Measurements from ENCODE around the gene NEURL1B.

NEURL1B gene

GRCh38 chr5:172603251-172603806 lies 37.7 kb upstream of the NEURL1B start:
- H3K4me3 Mint-ChIP-seq = no peak overlapping the region
- H3K27me3 Mint-ChIP-seq = peaks cover 10% of the 10 kb centered on the region
- no peak for DNase-seq
- H3K27ac Mint-ChIP-seq = no peak overlapping the region
- no peak for ATAC-seq
- no peaks in the 10 kb centered on the region for H3K9me3 Mint-ChIP-seq
- H3K4me1 Mint-ChIP-seq = no peaks in the 10 kb centered on the region

DNA sequence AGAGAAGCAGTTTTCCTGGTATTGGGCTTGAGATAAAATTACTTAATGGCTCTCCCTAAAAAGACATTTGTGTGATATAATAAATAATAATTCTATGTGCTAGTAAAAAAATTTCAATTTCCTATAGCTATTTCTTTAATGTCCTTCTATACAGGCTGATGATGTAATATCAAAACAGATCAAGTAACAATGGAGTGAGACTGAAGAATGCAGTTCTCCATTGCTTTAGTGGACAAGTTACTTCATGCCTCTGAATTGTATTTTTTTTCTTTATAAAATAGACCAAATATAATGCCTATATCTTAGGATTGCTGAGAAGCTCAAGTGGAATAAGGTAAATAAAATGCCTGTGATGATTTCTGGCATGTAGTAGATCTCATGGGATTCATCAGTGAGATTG lies 35.6 kb upstream of the NEURL1B start:
- H3K4me1 Mint-ChIP-seq = no peaks in the 10 kb centered on the region
- DNase-seq = no peak
- H3K27ac Mint-ChIP-seq = no peak overlapping the region
- no peak for ATAC-seq
- no peak overlapping the region for H3K4me3 Mint-ChIP-seq
- H3K27me3 Mint-ChIP-seq = peaks cover 10% of the 10 kb centered on the region
- no peaks in the 10 kb centered on the region for H3K9me3 Mint-ChIP-seq

DNA sequence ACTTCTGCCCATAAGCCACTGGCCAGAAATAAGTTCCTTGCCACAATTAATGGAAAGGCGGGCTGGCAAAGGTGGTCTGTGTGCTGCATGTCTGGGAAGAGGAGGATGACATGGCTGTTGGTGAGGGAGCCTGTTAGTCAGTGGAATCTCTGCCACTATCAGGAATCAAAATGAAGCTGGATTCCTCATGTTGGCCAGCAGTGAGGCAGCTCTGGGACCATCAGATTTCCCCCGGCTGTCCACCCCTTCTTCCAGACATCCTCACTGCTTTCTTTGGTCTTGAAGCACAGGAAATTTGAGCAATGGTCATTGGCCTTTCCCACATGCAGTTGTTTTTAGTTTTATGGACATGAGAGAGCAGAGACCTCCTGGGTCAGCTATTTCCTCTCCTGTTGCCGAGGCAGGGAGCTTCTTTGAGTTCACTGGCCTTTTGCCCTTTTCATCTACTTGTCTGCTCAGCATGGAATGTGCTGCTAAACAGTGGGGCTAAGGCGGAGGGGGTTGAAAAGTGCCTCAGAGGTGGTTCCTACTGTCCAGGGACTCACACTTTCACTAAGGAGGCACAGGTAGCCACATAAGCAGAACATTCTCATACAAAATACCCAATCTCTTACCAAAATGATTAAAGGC lies 34.8 kb upstream of the NEURL1B start:
- Mint-ChIP-seq H3K4me1 (no peaks in the 10 kb centered on the region), H3K4me3 (no peak overlapping the region), H3K9me3 (no peaks in the 10 kb centered on the region), H3K27ac (no peak overlapping the region), H3K27me3 (peaks cover 10% of the 10 kb centered on the region)
- DNase-seq (no peak), ATAC-seq (no peak)

DNA sequence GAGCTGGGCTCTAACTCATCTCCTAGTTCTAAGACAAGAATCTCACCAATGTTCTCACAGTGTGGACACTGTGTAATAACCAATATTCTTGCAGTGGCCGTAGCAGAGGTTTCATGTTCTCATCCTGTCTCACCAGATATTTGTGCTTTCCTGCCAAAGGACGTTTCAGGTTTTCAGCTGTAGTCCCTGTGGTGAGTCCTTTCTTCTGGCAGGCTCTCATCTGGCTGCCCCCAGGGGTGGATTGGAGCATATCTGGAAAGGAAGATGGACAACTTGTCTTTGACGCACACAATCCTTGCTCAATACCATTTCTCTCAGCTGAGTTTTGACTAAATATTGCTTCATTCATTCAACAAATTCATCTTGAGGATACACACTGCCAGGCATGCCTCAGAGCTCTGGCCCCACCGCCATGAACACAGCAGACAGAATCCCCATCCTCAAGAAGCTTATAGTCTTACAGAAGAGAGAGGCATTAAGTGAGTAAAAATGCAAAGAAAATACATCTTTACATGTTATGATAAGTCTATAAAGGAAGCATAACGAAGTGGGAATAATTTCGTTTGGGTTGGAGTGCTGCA lies 33.8 kb upstream of the NEURL1B start:
- no peaks in the 10 kb centered on the region for H3K4me1 Mint-ChIP-seq
- no peaks in the 10 kb centered on the region for H3K9me3 Mint-ChIP-seq
- H3K4me3 Mint-ChIP-seq = no peak overlapping the region
- ATAC-seq (no peak), DNase-seq (no peak)
- H3K27me3 Mint-ChIP-seq = peaks cover 10% of the 10 kb centered on the region
- no peak overlapping the region for H3K27ac Mint-ChIP-seq

DNA sequence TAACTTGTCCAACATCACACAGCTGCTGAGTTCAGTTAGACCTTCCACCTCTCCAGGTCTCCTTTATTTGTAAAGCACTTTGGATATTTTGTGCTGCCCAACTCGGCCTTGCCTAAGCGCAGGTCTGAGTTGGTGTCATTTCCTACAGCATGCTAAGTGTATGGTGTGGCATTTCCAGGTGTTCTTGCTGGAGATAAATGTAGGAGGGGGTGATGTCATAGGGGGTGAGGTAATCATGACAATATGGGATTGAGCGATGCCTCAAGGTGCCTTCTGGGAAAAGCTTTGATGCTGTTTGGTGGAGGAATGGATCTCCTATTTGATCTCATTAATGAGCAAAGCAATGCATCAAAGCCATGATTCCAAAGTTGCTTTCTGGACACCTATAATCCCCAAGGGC lies 32.3 kb upstream of the NEURL1B start:
- Mint-ChIP-seq H3K4me3 (no peak overlapping the region), H3K9me3 (no peaks in the 10 kb centered on the region), H3K4me1 (no peaks in the 10 kb centered on the region), H3K27ac (no peak overlapping the region), H3K27me3 (peaks cover 10% of the 10 kb centered on the region)
- no peak for ATAC-seq
- no peak for DNase-seq

DNA sequence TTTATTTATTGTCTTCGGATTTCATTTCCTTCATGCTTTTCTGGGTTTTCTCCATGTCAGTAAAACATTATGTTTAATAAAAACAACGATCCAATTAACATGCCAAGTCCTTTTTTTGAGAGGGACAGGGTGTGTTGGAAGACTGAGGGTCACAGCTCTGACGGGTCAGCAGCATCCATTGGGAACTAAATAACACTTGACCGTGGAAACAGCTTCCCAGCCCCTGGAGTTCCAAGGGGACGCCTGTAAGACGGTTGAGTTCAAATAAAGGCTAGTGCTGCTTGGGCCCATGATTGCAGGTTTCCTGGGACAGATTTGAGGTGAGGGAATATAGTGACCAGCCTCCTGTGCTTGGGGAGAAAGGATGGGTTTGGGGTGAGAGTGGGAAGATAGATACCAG lies 30.4 kb upstream of the NEURL1B start:
- no peak overlapping the region for H3K27ac Mint-ChIP-seq
- peaks cover 10% of the 10 kb centered on the region for H3K27me3 Mint-ChIP-seq
- no peak for DNase-seq
- no peak overlapping the region for H3K4me3 Mint-ChIP-seq
- ATAC-seq = no peak
- no peaks in the 10 kb centered on the region for H3K9me3 Mint-ChIP-seq
- H3K4me1 Mint-ChIP-seq = no peaks in the 10 kb centered on the region

GRCh38 chr5:172611913-172612312 lies 29.1 kb upstream of the NEURL1B start:
- H3K27me3 Mint-ChIP-seq = peaks cover 10% of the 10 kb centered on the region
- H3K4me1 Mint-ChIP-seq = no peaks in the 10 kb centered on the region
- ATAC-seq (no peak), DNase-seq (no peak)
- no peak overlapping the region for H3K4me3 Mint-ChIP-seq
- H3K27ac Mint-ChIP-seq = no peak overlapping the region
- H3K9me3 Mint-ChIP-seq = no peaks in the 10 kb centered on the region

- Mint-ChIP-seq H3K27me3 (peaks cover 4% of the 10 kb centered on the region), H3K4me3 (no peak overlapping the region), H3K9me3 (no peaks in the 10 kb centered on the region), H3K27ac (no peak overlapping the region), H3K4me1 (no peaks in the 10 kb centered on the region)
- ATAC-seq (no peak), DNase-seq (no peak)
Observed at GRCh38 chr5:172612771-172613170, 28.3 kb upstream of the NEURL1B start.

DNA sequence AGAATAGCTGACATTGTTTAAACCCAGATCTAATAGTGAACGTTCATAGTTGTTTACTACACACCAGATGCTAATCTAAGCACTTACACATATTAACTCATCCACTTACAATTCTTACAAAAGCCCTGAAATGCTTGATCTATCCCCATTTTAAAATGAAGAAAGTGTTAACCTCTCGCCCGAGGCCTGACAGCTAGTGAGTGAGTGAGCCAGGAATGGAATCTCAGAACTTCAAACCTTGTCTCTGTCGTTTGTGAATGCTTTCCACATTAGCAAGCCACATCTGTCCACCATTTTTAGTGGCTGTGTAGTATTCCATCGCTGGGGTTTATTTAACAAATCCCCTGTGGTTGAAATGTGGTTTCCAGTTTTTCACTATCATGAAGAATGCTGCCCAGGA lies 24.9 kb upstream of the NEURL1B start:
- Mint-ChIP-seq H3K27me3 (no peaks in the 10 kb centered on the region), H3K4me1 (no peaks in the 10 kb centered on the region), H3K27ac (no peak overlapping the region), H3K4me3 (no peak overlapping the region), H3K9me3 (no peaks in the 10 kb centered on the region)
- DNase-seq (no peak), ATAC-seq (no peak)

DNA sequence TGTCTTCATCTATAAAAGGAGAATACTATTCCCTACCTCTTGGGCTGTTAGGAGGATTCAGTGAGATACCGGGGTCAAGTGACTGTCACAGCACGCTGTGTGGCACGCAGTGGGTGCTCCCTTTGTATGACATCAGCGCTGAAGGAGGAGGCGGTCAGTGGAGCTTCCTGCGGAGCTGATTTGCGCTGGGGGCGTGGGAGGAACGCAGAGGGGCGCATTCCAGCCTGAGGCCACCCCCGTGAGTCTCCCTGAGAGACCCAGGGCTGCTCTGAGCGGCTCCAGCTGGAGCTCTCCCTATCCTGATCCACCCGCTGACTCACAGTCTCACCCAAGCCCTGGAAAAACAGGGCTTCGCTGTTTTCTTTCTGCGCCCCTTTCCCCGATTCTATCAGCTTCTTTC lies 24.3 kb upstream of the NEURL1B start:
- Mint-ChIP-seq H3K9me3 (no peaks in the 10 kb centered on the region), H3K4me1 (no peaks in the 10 kb centered on the region), H3K27ac (no peak overlapping the region), H3K27me3 (no peaks in the 10 kb centered on the region), H3K4me3 (no peak overlapping the region)
- no peak for ATAC-seq
- no peak for DNase-seq

DNA sequence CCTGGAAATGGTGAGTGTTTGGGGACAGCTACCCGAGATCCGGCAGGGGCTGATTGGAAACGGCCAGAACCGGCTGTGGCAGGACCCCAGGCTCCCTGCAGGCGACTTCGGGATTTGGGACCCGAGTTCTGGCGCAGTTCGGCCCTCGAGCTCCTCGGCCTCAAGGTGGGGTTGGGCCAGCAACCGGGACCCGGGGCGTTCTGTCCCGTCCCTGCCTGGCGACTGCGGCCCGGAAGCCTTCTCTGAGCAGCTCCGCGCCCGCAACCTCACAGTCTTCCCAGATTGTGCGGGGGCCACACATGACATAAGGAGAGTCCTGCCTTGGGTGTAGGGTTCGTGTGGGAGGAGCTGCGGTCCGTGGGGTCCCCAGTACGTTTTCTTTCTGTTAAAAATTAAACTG lies 23.2 kb upstream of the NEURL1B start:
- ATAC-seq (no peak), DNase-seq (no peak)
- Mint-ChIP-seq H3K27me3 (no peaks in the 10 kb centered on the region), H3K27ac (no peak overlapping the region), H3K9me3 (no peaks in the 10 kb centered on the region), H3K4me3 (no peak overlapping the region), H3K4me1 (no peaks in the 10 kb centered on the region)

DNA sequence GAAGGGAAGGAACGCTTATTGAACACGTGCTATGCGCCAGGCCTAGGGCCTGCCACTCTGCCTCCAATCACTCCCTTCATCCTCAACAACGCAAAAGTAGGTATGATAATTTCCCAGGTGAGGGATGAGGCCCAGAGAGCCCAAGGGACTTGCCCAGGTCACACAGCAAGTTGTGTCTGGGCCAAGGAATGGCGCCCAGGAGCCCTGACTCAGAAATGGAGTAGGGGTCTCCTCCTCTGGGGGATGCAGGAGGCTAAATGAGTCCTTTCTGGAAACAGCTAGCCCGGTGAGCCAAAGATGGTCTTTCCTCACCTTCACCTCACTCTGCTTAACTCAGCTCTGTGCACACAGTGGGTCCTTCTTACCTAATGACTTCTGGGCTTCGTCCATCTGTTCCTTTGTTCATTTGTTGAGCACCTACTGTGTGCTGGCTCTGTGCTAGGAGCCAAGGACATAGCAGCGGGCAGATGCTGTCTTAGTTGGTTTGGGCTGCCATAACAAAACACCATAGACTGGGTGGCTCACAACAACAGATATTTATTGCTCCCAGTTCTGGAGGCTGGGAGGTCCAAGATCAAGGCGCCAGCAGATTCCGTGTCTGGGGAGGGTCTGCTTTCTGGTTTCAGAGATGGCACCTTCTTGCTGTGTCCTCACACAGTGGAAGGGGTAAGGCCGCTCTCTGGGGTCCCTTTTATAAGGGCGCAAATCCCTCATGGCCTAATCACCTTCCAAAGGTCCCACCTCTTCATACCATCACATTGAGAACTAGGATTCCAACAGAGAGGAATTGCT lies 22.3 kb upstream of the NEURL1B start:
- Mint-ChIP-seq H3K27ac (no peak overlapping the region), H3K9me3 (no peaks in the 10 kb centered on the region), H3K4me3 (no peak overlapping the region), H3K4me1 (no peaks in the 10 kb centered on the region), H3K27me3 (no peaks in the 10 kb centered on the region)
- DNase-seq (no peak), ATAC-seq (no peak)

DNA sequence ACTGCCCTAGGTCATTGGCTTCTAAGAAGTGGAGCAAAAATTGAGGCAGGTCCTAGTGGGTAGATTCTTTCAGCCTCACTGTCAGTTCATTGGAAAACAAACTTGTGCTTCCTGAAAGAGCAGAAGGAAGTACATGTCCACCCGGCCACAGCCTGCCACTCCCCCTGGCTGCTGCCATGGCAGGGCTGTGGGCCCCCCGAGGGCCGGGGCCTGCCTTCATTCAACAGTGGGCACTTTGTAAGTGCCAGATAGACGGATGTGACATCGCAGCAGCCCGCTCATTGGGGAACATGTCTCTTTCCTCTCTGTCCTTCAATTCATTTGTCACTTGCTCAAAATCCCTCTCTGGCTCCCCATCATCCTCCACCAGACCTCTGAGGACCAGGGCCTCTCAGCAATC lies 20.6 kb upstream of the NEURL1B start:
- H3K4me1 Mint-ChIP-seq = peaks cover 4% of the 10 kb centered on the region
- DNase-seq (no peak), ATAC-seq (no peak)
- no peaks in the 10 kb centered on the region for H3K9me3 Mint-ChIP-seq
- H3K27ac Mint-ChIP-seq = no peak overlapping the region
- no peaks in the 10 kb centered on the region for H3K27me3 Mint-ChIP-seq
- H3K4me3 Mint-ChIP-seq = no peak overlapping the region

DNA sequence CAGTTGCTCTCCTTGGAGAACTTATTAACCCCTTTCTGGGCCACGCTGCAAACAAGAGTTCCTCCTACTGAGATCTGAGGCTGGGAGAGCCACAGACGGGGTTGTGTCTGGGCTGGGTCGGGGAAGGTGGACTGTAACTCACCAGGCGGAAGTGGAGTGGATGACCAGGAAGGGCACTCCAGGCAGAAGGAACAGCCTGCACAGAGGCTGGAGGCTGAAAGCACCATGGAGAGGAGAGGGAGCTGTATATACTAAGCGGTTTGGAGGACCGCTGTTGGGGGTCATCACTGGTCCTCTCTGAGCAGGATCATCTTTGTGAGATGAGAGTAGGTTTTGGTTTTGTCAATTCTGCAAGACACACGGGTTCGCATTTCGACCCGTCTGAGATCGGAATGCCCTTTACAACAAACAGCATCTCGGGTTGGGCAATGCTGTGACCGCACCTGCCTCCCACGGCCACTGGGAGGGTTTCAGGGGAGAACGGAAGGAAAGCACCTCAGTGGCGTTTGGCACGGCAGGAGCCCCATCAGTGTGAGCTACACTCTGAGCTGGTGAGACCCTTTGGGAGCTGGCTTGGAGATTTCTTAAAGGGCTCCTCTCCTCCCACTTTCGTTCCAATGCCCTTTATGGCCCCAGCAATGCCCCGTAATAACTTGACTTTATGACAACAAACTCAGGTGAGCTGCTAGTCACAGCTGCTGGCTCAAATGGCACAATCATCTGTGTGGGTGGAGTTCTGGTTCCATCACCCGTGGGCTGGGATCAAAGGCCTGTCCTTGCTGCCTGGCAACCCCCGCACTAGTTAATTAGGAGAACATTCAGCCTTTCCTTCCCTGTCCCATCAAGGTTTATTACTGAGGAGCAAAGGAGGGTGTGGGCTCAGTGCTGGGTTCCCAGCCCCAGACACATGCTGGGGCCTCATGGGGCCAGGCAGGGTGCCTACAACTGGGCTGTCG lies 18.7 kb upstream of the NEURL1B start:
- H3K4me3 Mint-ChIP-seq = no peak overlapping the region
- DNase-seq (no peak), ATAC-seq (no peak)
- H3K27ac Mint-ChIP-seq = no peak overlapping the region
- H3K27me3 Mint-ChIP-seq = no peaks in the 10 kb centered on the region
- H3K4me1 Mint-ChIP-seq = peaks cover 5% of the 10 kb centered on the region
- H3K9me3 Mint-ChIP-seq = no peaks in the 10 kb centered on the region

- no peaks in the 10 kb centered on the region for H3K9me3 Mint-ChIP-seq
- peaks cover 5% of the 10 kb centered on the region for H3K4me1 Mint-ChIP-seq
- H3K4me3 Mint-ChIP-seq = no peak overlapping the region
- DNase-seq (no peak), ATAC-seq (no peak)
- H3K27ac Mint-ChIP-seq = peak overlapping the region in 1 of 2 donors; percentile 88
- no peaks in the 10 kb centered on the region for H3K27me3 Mint-ChIP-seq
Observed at GRCh38 chr5:172623313-172623980, 17.6 kb upstream of the NEURL1B start.

Measured in stimulated activated naive CD8-positive, alpha-beta T cell treated with anti-CD3 and anti-CD28 coated beads, Interleukin-15, amount 100 ng/mL, for 72 hours (primary cell).